GM18951 (cell line): ENCODE measurements around the gene NACC1.
"Not testable (repeated sequence)": the region's sequence is repeated elsewhere in the genome, so short reads cannot be mapped to it uniquely, and the experiment has no call there.

Source experiments
- POLR2A ChIP-seq: IDR thresholded peaks from 4 replicates; pipeline ENCODE4 v1.6.1; 2011; ENCODE audit warnings: mild to moderate bottlenecking; ENCODE audit not compliant: insufficient read length, insufficient read depth; ENCODE audit errors: extremely low read depth
- in situ Hi-C: fragments of 300-500 bp; cut with MboI; formaldehyde crosslinking; loops from one replicate; pipeline ENCODE4 v1.12.0; 2022; ENCODE audit warnings: low sequenced_read_pairs, mixed read lengths, inconsistent platforms; ENCODE audit not compliant: unreplicated experiment

NACC1 gene

DNA sequence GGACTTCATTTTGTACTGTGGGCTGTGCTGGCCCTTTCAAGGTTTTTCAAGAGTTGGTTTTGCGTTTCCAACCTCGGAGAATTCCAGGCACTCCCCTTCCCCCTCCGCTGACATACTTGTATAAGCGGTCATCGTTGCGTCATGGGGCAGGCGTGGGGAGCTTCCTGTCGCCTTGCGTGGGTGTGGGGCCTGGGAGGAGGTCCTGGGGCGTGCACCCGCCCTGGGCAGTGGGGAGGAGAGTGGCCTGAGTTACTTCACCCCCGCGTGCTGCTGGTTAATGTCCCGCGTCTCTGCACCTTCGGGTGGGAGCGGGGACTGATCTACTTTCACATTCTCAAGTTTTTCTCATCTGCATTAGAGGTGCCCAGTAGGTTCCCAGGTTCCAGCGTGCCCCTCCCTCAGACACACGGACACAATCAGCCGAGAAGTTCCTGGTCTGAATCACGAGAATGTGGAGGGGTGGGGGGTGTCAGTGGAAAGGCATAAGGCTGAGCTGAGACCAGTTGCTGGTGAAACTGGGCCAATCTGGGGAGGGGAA is 36.2 kb downstream of the NACC1 start:
- peak; percentile 56 for TF ChIP-seq POLR2A
- in situ Hi-C loops: no loop called here

- in situ Hi-C loops: no loop called here
- peak; percentile 46 for TF ChIP-seq POLR2A
Measured at GRCh38 chr19:13154911-13155471, 36.9 kb downstream of the NACC1 start.

DNA sequence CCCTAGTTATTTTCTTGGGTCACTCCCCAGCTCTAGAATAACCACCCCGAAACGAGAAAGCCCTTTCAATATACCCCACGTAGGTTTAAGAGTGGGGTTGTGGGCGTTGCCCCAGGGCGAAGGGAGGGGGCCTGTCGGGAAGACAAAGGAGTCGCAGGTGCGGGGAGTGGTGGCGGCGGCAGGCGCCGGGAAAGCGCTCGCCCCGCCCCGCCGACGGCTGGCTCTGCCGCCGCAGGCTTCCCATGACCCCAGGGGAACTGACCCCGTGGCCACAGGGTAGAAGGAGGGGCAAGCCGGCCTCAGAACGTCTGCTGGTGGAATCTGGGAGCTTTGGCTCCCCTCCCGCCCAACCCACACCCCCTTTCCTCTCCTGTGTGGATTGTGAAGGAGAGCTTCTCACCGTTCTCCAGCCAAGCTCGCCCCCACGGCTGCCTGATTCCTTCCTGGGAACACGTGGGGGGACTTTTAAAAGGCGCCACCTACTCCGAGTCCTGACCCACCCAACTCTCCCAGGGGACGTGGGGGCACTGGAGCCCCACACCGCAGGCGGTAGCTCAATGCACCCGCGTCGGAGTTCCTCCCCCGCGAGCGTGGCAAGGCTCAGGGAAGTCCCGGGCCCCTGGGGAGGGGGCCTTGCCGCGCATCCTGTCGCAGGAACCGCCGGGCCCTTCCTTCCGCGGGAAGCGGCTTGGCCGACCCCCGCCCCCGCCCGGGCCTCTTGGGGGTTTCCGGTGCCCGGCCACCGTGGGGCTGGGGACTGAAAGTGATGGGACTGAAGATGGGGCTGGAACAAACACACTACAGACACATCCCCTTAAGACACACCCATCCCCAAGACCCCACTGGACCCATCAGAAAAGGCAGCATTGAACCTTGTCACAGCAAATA is 37.7 kb downstream of the NACC1 start:
- TF ChIP-seq POLR2A: no peak
- in situ Hi-C loops: no loop called here

- in situ Hi-C loops: no loop called here
- no peak for TF ChIP-seq POLR2A
Measured at GRCh38 chr19:13159713-13160112, 41.6 kb downstream of the NACC1 start.

- no peak for TF ChIP-seq POLR2A
Measured at GRCh38 chr19:13160557-13160956, 42.5 kb downstream of the NACC1 start.

GRCh38 chr19:13162724-13163608 is 44.9 kb downstream of the NACC1 start:
- TF ChIP-seq POLR2A: peak; percentile 83
- in situ Hi-C loops: no loop called here

More at GRCh38 chr19:13160557-13160956, 42.5 kb downstream of the NACC1 start:
- in situ Hi-C loops: no loop called here

DNA sequence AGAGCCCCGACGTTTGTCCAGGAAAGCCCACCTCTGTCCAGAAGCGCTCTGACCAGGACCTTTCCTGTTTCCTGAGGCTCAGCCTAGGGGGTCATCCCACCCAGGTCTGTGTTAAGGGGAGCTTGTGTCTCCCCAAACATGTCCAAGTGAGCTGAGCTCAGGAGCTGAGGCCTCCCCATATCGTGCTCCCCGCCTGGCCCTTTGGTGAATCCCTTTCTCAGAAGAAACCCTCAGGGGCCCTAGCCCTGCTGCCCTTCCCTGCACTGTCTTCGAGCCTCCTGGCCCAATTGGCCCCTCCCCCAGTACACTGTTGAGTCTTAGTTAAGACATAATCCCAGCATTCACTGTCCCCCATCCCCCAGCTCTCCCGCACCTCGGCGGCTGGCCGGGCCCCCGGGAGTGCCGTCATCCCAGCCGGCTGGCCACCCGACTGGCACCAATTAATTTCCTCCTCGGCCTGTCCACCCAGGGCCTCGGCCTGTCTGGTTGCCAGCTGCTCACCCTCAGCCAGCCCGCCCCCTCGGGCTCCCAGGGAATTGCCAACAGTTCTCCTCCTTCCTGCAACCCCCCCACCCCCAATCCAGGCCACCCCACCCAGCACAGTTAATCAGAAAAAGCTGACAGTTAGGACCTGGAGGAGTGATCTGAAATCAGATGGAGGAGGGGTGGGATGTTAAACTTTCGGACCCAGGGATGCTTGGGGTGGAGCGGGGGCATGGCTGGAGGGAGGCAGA is 45.7 kb downstream of the NACC1 start:
- in situ Hi-C loops: no loop called here

GRCh38 chr19:13164343-13165161 is 46.5 kb downstream of the NACC1 start:
- no peak for TF ChIP-seq POLR2A
- in situ Hi-C loops: no loop called here

More for the DNA sequence above, 45.7 kb downstream of the NACC1 start:
- no peak for TF ChIP-seq POLR2A

DNA sequence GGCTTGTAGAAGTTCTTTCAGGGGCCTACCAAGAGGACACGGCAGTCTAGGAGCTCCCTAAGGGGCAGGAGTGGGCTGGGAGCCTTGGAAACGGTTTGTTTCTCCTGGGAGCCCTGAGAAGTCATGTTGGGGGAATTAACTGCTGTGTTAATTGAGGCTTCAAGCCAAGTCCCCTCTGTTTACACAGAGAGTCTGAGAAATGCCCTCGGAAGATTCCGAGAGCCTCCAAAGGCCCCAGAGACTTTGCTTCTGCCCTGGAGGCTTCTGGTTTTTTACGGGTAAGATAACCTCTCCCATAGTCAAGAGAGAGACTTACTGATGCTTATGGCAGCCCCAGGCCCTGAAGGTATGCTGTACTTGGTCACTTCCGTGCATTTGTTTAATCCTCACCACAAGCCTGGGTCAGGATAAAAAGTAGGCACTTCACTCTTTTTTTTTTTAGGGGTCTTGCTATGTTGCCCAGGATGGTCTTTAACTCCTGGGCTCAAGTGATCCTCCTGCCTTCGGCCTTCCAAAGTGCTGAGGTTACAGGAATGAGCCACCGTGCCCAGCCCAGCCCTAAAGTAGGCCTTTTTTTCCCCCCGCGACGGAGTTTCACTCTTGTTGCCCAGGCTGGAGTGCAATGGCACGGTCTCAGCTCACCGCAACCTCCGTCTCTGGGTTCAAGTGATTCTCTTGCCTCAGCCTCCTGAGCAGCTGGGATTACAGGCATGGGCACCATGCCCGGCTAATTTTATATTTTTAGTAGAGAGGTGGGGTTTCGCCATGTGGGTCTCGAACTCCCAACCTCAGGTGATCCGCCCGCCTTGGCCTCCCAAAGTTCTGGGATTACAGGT is 47.3 kb downstream of the NACC1 start:
- in situ Hi-C loops: no loop called here
- no peak for TF ChIP-seq POLR2A

DNA sequence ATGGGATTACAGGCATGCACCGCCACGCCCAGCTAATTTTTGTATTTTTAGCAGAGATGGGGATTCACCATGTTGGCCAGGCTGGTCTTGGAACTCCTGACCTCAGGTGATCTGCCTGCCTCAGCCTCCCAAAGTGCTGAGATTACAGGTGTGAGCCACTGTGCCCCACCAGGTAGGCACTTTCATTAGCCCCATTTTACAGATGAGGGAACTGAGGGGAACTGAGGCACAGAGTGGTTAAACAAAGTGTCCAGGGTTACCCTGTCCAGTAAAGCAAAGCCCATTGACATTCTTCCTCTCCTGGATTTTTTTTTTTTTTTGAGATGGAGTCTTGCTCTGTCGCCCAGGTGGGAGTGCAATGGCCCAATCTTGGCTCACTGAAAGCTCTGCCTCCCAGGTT is 48.1 kb downstream of the NACC1 start:
- in situ Hi-C loops: not testable (repeated sequence)

GRCh38 chr19:13169769-13170168 is 51.7 kb downstream of the NACC1 start:
- in situ Hi-C loops: no loop called here
- no peak for TF ChIP-seq POLR2A
